B cell (primary cell): ENCODE data around the gene SLC16A14. TPM values are rescaled to one million over a fixed set of nuclear protein-coding genes. Genes with fewer than 3 reads are reported as not detected.

Source experiments
- ATAC-seq: fragments of 200-7000 bp; cut with Tn5 transposase; one replicate; pipeline ENCODE4 v1.10.0; 2021; ENCODE audit warnings: low read depth, mild to moderate bottlenecking, moderate number of reproducible peaks, moderate library complexity
- CTCF ChIA-PET: fragments of 350-600 bp; sonication (Branson Sonifier 250); formaldehyde crosslinking; loops from one replicate; lab custom pipeline; 2021; ENCODE audit warnings: antibody characterized with exemption, inconsistent platforms; lab: Charles Lee
- POLR2A ChIA-PET: fragments of 350-600 bp; sonication (Branson Sonifier 250); formaldehyde crosslinking; loops from one replicate; lab custom pipeline; 2021; ENCODE audit warnings: antibody characterized with exemption; lab: Charles Lee
- DNase-seq: peaks from one replicate; pipeline ENCODE4 v3.0.0; 2013
- H2AFZ ChIP-seq: 2 replicates; pipeline ENCODE4 v1.6.1; 2012; ENCODE audit warnings: mild to moderate bottlenecking, low read depth, low read length; ENCODE audit not compliant: insufficient read depth, poor library complexity, severe bottlenecking
- H3K27ac ChIP-seq, 2 donors: 1 replicate in 1 of 2; 2 replicates in 1 of 2; pipeline ENCODE4 v1.5.1; 2012 to 2013; ENCODE audit warnings: low read length in 2 of 2, mild to moderate bottlenecking in 2 of 2, moderate library complexity in 1 of 2
- H3K27me3 ChIP-seq, 4 experiments: fragments of 200-600 bp in 1 of 4; sonication (generic) in 1 of 4; replicated peaks in 1 of 4; 1 replicate in 2 of 4; 2 replicates in 2 of 4; pipeline versions ENCODE4 v1.6.1 to v1.7.0; 2013 to 2016; ENCODE audit warnings: low read length in 3 of 4, mild to moderate bottlenecking in 2 of 4, mixed read lengths in 1 of 4, moderate library complexity in 1 of 4; ENCODE audit not compliant: insufficient read depth in 4 of 4, control insufficient read depth in 3 of 4; ENCODE audit errors: control extremely low read depth in 1 of 4
- H3K36me3 ChIP-seq, 2 experiments: replicated peaks in 1 of 2; 1 replicate in 1 of 2; 2 replicates in 1 of 2; pipeline versions ENCODE4 v1.6.1 to v1.7.1; 2013; ENCODE audit warnings: low read length in 1 of 2; ENCODE audit not compliant: insufficient read depth in 2 of 2, control insufficient read depth in 1 of 2; ENCODE audit errors: control extremely low read depth in 1 of 2, extremely low read depth in 1 of 2
- H3K4me1 ChIP-seq, 2 donors: fragments of 200-600 bp in 1 of 2; sonication (generic) in 1 of 2; 1 replicate in 1 of 2; 2 replicates in 1 of 2; pipeline versions ENCODE4 v1.5.1 to v1.6.1; 2013 to 2017; ENCODE audit warnings: low read length in 2 of 2; ENCODE audit not compliant: control insufficient read depth in 2 of 2, insufficient read depth in 2 of 2
- H3K4me2 ChIP-seq: replicated peaks from 2 replicates; pipeline ENCODE3; 2012; ENCODE audit warnings: mild to moderate bottlenecking, low read depth, low read length; ENCODE audit not compliant: poor library complexity, severe bottlenecking
- H3K4me3 ChIP-seq, 5 experiments: fragments of 200-600 bp in 1 of 5; sonication (generic) in 1 of 5; 1 replicate in 3 of 5; 2 replicates in 2 of 5; pipeline versions ENCODE4 v1.5.1 to v1.7.0; 2011 to 2016; ENCODE audit warnings: low read length in 4 of 5, mild to moderate bottlenecking in 4 of 5, low read depth in 2 of 5, control low read depth in 1 of 5, moderate library complexity in 1 of 5; ENCODE audit not compliant: insufficient read depth in 1 of 5; ENCODE audit errors: control extremely low read depth in 1 of 5, extremely low read depth in 1 of 5
- H3K79me2 ChIP-seq: fragments of 200-600 bp; sonication (generic); one replicate; pipeline ENCODE4 v1.6.0; 2016; ENCODE audit warnings: low read length; ENCODE audit not compliant: control insufficient read depth, insufficient read depth
- H3K9ac ChIP-seq: fragments of 200-600 bp; sonication (generic); 2 replicates; pipeline ENCODE4 v1.6.1; 2017; ENCODE audit warnings: mild to moderate bottlenecking, low read length, moderate library complexity
- H3K9me3 ChIP-seq, 3 donors: one replicate each; pipeline versions ENCODE4 v1.6.1 to v1.7.1; 2013; ENCODE audit warnings: low read length in 2 of 3; ENCODE audit not compliant: control insufficient read depth in 2 of 3, insufficient read depth in 1 of 3; ENCODE audit errors: control extremely low read depth in 1 of 3
- H4K20me1 ChIP-seq: 2 replicates; pipeline ENCODE4 v1.6.0; 2012; ENCODE audit warnings: mild to moderate bottlenecking, low read length; ENCODE audit not compliant: insufficient read depth, control insufficient read depth, poor library complexity, severe bottlenecking
- H3K27ac Mint-ChIP-seq: one replicate; pipeline ENCODE4 v1.8.0; 2021; ENCODE audit warnings: mixed read lengths
- H3K27me3 Mint-ChIP-seq: one replicate; pipeline ENCODE4 v1.8.0; 2021; ENCODE audit warnings: mixed read lengths
- H3K4me1 Mint-ChIP-seq: one replicate; pipeline ENCODE4 v1.8.0; 2021; ENCODE audit warnings: mixed read lengths
- H3K4me3 Mint-ChIP-seq: one replicate; pipeline ENCODE4 v1.8.0; 2021; ENCODE audit warnings: mixed read lengths
- H3K9me3 Mint-ChIP-seq: one replicate; pipeline ENCODE4 v1.8.0; 2022; ENCODE audit warnings: mixed read lengths; ENCODE audit not compliant: insufficient read depth
- CTCF ChIP-seq: fragments of 200-600 bp; IDR thresholded peaks from one replicate; pipeline ENCODE4 v1.8.0; 2022; ENCODE audit warnings: antibody characterized with exemption, mild to moderate bottlenecking
- EZH2 ChIP-seq: IDR thresholded peaks from 2 replicates; pipeline ENCODE4 v1.6.1; 2012; ENCODE audit warnings: borderline replicate concordance, low read depth, mild to moderate bottlenecking, moderate library complexity, low read length; ENCODE audit not compliant: insufficient read depth, poor library complexity, severe bottlenecking
- WGBS: methylation state at CpG from one replicate; pipeline ENCODE4 v1.1.5; 2013; ENCODE audit warnings: missing lambda C conversion rate; ENCODE audit not compliant: insufficient coverage; 5-methylcytosine and 5-hydroxymethylcytosine counted together
- intact Hi-C: fragments of 100-400 bp; cut with micrococcal nuclease; formaldehyde crosslinking; loops from one replicate; pipeline ENCODE4 v1.10.0; 2022
- polyA plus RNA-seq: library from polyadenylated mRNA; depleted of rRNA; stranded (reverse); fragments of >200 nt; gene quantifications from 2 replicates; pipeline ENCODE4 v1.2.3, GENCODE V29; 2012
- total RNA-seq, 2 donors: library from RNA; stranded (reverse); fragments of 120-200 nt in 1 of 2; gene quantifications; 1 replicate in 1 of 2; 2 replicates in 1 of 2; pipeline versions ENCODE4 v1.2.3 to v1.2.4, GENCODE V29; 2013 to 2022

SLC16A14 gene
- total and polyA plus RNA-seq, 2 donors (not counting 1 experiment from before 2014, with no cell fraction given), result 0.18 to 2.4 TPM

GRCh38 chr2:230008708-230009066 lies 60.0 kb downstream of the SLC16A14 start:
- H3K9ac ChIP-seq, result peak overlapping the region; percentile 1
- POLR2A ChIA-PET, result no interaction called here
- Mint-ChIP-seq H3K9me3 (no peaks in the 10 kb centered on the region), H3K27ac (no peak overlapping the region), H3K27me3 (no peaks in the 10 kb centered on the region), H3K4me1 (peaks cover 5% of the 10 kb centered on the region), H3K4me3 (no peak overlapping the region)
- intact Hi-C loops, result loop anchor here (1.0 to 2.0 kb wide), 2 partner anchors 60 to 152 kb away; partner anchors contain the start of gene SLC16A14
- no peak overlapping the region for H3K4me2 ChIP-seq
- no peak for TF ChIP-seq EZH2
- no peak for TF ChIP-seq CTCF
- ATAC-seq (no peak), DNase-seq (no peak)
- H3K4me1 ChIP-seq, result no peaks in the 10 kb centered on the region
- H3K9me3 ChIP-seq, result no peaks in the 10 kb centered on the region
- no peaks in the 10 kb centered on the region for H3K36me3 ChIP-seq
- H2AFZ ChIP-seq, result peak overlapping the region; percentile 26
- CTCF ChIA-PET, result interaction anchor here (0.7 to 3.1 kb wide), 21 partner anchors 9 to 816 kb away, joined by 3 to 34 read pairs (median 4); partner anchors contain the start of gene SLC16A14
- no CpG with 5 or more reads among the region's 1 CpG for WGBS
- no peaks in the 10 kb centered on the region for H4K20me1 ChIP-seq
- no peaks in the 10 kb centered on the region for H3K79me2 ChIP-seq
- H3K4me3 ChIP-seq, result no peak overlapping the region
- H3K27ac ChIP-seq, result no peak overlapping the region
- H3K27me3 ChIP-seq, result no peaks in the 10 kb centered on the region

GRCh38 chr2:230007931-230008707 lies 60.6 kb downstream of the SLC16A14 start:
- DNase-seq, result peak; percentile 75
- H3K27me3 Mint-ChIP-seq, result no peaks in the 10 kb centered on the region
- Histone ChIP-seq H2AFZ (peak overlapping the region; percentile 26), H3K27ac (no peak overlapping the region), H3K9me3 (no peaks in the 10 kb centered on the region), H3K4me3 (no peak overlapping the region), H3K4me1 (no peaks in the 10 kb centered on the region), H4K20me1 (no peaks in the 10 kb centered on the region), H3K36me3 (no peaks in the 10 kb centered on the region), H3K4me2 (peak overlapping the region; percentile 54), H3K9ac (peak overlapping the region; percentile 1), H3K27me3 (no peaks in the 10 kb centered on the region), H3K79me2 (no peaks in the 10 kb centered on the region)
- no peaks in the 10 kb centered on the region for H3K9me3 Mint-ChIP-seq
- CTCF ChIA-PET, result interaction anchor here (0.7 to 3.1 kb wide), 22 partner anchors 8 to 816 kb away, joined by 3 to 34 read pairs (median 4); partner anchors contain the start of gene SLC16A14
- intact Hi-C loops, result loop anchor here (1.0 to 2.0 kb wide), 2 partner anchors 61 to 152 kb away; partner anchors contain the start of gene SLC16A14
- peak overlapping the region; percentile 56 for H3K4me3 Mint-ChIP-seq
- POLR2A ChIA-PET, result no interaction called here
- 69% methylated on average over 7 of the region's 12 CpGs for WGBS
- H3K4me1 Mint-ChIP-seq, result peaks cover 5% of the 10 kb centered on the region
- peak; percentile 66 for ATAC-seq
- no peak overlapping the region for H3K27ac Mint-ChIP-seq
- TF ChIP-seq EZH2 (no peak), CTCF (peak; percentile 95)
